ENCODE results near the gene TRMT1. TPM values are rescaled to one million over a fixed set of nuclear protein-coding genes. Genes with fewer than 3 reads are reported as not detected.

Gene TRMT1
- total and polyA plus RNA-seq, 4 donors, result 14.4 to 48.2 (median 43.8) TPM

DNA sequence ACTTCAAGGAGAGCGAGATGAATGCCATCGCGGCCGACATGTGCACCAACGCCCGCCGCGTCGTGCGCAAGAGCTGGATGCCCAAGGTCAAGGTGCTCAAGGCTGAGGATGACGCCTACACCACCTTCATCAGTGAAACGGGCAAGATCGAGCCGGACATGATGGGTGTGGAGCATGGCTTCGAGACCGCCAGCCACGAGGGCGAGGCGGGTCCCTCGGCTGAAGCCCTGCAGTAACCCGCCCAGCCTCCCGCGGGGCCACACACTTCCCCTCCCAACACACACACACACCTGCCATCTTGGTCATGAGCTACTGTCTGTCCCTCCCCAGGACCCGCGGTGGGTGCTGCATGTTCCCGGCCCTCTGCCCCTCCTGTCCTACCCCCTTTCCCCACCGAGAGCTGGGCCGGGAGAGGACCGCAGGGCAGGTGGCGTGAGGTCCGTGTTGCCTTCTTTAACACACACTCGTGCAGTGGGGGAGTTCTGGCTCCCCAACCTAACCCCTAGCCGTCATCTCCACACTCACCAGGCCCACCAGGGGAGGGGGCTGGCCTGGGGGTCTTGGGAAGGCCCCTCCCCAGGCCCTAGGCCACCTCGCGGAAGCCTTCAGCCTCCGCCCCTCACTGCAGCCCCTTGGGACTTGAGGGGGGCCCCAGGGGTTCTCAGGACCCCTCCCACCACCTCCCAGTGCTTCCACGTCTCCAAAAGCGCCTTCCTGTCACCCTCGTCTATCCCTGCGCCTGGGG is 21.8 kb upstream of the TRMT1 start:
- DNase-seq (no peak), ATAC-seq (ENCODE audit: insufficient read depth, low FRiP score) (no peak)
- H3K27me3 ChIP-seq (ENCODE audit: control insufficient read depth in 3 of 3, insufficient read depth in 3 of 3, low read length in 2 of 3), result no peaks in the 10 kb centered on the region
- 86 to 90% methylated on average over 40 of the region's 40 CpGs for WGBS, 2 donors
- H3K4me1 ChIP-seq (ENCODE audit: control insufficient read depth in 5 of 5, insufficient read depth in 5 of 5, low read length in 5 of 5), result peaks cover 0 to 16% (median 0%) of the 10 kb centered on the region in 5 donors
- H3K4me3 ChIP-seq, result no peak overlapping the region
- H3K9me3 ChIP-seq (ENCODE audit: control insufficient read depth in 4 of 4, insufficient read depth in 3 of 4, low read length in 3 of 4), result no peaks in the 10 kb centered on the region
- H3K27ac ChIP-seq (ENCODE audit: low read depth in 1 of 2, low read length in 1 of 2), result no peak overlapping the region
- TF ChIP-seq, protein P1, sequence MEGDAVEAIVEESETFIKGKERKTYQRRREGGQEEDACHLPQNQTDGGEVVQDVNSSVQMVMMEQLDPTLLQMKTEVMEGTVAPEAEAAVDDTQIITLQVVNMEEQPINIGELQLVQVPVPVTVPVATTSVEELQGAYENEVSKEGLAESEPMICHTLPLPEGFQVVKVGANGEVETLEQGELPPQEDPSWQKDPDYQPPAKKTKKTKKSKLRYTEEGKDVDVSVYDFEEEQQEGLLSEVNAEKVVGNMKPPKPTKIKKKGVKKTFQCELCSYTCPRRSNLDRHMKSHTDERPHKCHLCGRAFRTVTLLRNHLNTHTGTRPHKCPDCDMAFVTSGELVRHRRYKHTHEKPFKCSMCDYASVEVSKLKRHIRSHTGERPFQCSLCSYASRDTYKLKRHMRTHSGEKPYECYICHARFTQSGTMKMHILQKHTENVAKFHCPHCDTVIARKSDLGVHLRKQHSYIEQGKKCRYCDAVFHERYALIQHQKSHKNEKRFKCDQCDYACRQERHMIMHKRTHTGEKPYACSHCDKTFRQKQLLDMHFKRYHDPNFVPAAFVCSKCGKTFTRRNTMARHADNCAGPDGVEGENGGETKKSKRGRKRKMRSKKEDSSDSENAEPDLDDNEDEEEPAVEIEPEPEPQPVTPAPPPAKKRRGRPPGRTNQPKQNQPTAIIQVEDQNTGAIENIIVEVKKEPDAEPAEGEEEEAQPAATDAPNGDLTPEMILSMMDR (IDR thresholded peaks at IDR 0.05; ENCODE audit: control extremely low read depth, extremely low read depth), result no peak
- no peak overlapping the region for H3K9ac ChIP-seq (ENCODE audit: insufficient read depth in 1 of 2, low read length in 2 of 2)
- H3K36me3 ChIP-seq (ENCODE audit: control insufficient read depth in 4 of 4, insufficient read depth in 4 of 4, low read length in 4 of 4), result peaks cover 3 to 35% (median 11%) of the 10 kb centered on the region in 4 donors

DNA sequence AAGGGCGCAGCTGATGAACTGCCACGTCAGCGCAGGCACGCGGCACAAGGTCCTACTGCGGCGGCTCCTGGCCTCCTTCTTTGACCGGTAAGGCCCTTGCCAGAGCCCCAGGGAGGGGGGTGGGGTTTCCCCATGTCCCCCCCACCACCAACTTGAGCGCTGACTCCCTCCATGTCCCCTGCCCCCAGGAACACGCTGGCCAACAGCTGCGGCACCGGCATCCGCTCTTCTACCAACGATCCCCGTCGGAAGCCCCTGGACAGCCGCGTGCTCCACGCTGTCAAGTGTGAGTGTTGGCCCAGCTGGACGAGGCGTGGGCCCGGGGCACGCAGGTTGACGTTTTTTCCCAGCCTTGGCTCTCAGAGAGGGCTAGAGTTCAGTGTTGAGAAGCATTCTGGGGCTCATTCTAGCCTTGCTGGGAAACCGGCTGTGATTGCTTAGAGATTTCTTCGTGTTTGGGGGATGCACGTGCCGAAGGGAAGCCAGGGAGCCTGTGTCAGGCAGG is 20.8 kb upstream of the TRMT1 start:
- Histone ChIP-seq H3K9me3 (ENCODE audit: control insufficient read depth in 4 of 4, insufficient read depth in 3 of 4, low read length in 3 of 4) (no peaks in the 10 kb centered on the region), H3K27me3 (ENCODE audit: control insufficient read depth in 3 of 3, insufficient read depth in 3 of 3, low read length in 2 of 3) (no peaks in the 10 kb centered on the region), H3K4me1 (ENCODE audit: control insufficient read depth in 5 of 5, insufficient read depth in 5 of 5, low read length in 5 of 5) (peaks cover 0 to 20% (median 0%) of the 10 kb centered on the region in 5 donors), H3K9ac (ENCODE audit: insufficient read depth in 1 of 2, low read length in 2 of 2) (no peak overlapping the region), H3K4me3 (no peak overlapping the region), H3K27ac (ENCODE audit: low read depth in 1 of 2, low read length in 1 of 2) (no peak overlapping the region), H3K36me3 (ENCODE audit: control insufficient read depth in 4 of 4, insufficient read depth in 4 of 4, low read length in 4 of 4) (peaks cover 3 to 35% (median 11%) of the 10 kb centered on the region in 4 donors)
- ATAC-seq (ENCODE audit: insufficient read depth, low FRiP score), result no peak
- 94% methylated on average over 28 of the region's 28 CpGs for WGBS, 2 donors
- TF ChIP-seq, protein P1 (IDR thresholded peaks at IDR 0.05; ENCODE audit: control extremely low read depth, extremely low read depth), result no peak
- no peak for DNase-seq

DNA sequence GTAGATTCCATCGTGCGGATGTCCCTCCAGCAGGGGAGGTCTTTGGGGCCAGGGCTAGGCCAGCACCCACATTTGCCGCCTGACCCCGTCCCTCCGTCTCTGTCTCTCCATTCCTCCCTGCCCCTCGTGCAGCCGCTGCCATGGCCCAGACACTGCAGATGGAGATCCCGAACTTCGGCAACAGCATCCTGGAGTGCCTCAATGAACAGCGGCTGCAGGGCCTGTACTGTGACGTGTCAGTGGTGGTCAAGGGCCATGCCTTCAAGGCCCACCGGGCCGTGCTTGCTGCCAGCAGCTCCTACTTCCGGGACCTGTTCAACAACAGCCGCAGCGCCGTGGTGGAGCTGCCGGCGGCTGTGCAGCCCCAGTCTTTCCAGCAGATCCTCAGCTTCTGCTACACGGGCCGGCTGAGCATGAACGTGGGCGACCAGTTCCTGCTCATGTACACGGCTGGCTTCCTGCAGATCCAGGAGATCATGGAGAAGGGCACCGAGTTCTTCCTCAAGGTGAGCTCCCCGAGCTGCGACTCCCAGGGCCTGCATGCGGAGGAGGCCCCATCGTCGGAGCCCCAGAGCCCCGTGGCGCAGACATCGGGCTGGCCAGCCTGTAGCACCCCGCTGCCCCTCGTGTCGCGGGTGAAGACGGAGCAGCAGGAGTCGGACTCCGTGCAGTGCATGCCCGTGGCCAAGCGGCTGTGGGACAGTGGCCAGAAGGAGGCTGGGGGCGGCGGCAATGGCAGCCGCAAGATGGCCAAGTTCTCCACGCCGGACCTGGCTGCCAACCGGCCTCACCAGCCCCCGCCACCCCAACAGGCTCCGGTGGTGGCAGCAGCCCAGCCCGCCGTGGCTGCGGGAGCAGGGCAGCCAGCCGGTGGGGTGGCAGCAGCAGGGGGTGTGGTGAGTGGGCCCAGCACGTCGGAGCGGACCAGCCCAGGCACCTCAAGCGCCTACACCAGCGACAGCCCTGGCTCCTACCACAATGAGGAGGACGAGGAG is 18.8 kb upstream of the TRMT1 start:
- Histone ChIP-seq H3K4me3 (no peak overlapping the region), H3K27me3 (ENCODE audit: control insufficient read depth in 3 of 3, insufficient read depth in 3 of 3, low read length in 2 of 3) (no peaks in the 10 kb centered on the region), H3K27ac (ENCODE audit: low read depth in 1 of 2, low read length in 1 of 2) (peak overlapping the region; percentile 51 to 67), H3K4me1 (ENCODE audit: control insufficient read depth in 5 of 5, insufficient read depth in 5 of 5, low read length in 5 of 5) (peaks cover 0 to 20% (median 0%) of the 10 kb centered on the region in 5 donors), H3K36me3 (ENCODE audit: control insufficient read depth in 4 of 4, insufficient read depth in 4 of 4, low read length in 4 of 4) (peaks cover 3 to 35% (median 11%) of the 10 kb centered on the region in 4 donors), H3K9ac (ENCODE audit: insufficient read depth in 1 of 2, low read length in 2 of 2) (no peak overlapping the region), H3K9me3 (ENCODE audit: control insufficient read depth in 4 of 4, insufficient read depth in 3 of 4, low read length in 3 of 4) (no peaks in the 10 kb centered on the region)
- DNase-seq, result no peak
- WGBS, 2 donors, result 95% methylated on average over 60 of the region's 60 CpGs
- no peak for ATAC-seq (ENCODE audit: insufficient read depth, low FRiP score)
- TF ChIP-seq, protein P1 (IDR thresholded peaks at IDR 0.05; ENCODE audit: control extremely low read depth, extremely low read depth), result no peak
